CMK (cell line): ENCODE data around the gene SND1.
"Not testable (repeated sequence)": the region's sequence is repeated elsewhere in the genome, so short reads cannot be mapped to it uniquely, and the experiment has no call there.

Experiments
- DNase-seq: peaks from one replicate; pipeline ENCODE4 v3.0.0-alpha.2; 2010; ENCODE audit warnings: low read depth

SND1 gene

DNA sequence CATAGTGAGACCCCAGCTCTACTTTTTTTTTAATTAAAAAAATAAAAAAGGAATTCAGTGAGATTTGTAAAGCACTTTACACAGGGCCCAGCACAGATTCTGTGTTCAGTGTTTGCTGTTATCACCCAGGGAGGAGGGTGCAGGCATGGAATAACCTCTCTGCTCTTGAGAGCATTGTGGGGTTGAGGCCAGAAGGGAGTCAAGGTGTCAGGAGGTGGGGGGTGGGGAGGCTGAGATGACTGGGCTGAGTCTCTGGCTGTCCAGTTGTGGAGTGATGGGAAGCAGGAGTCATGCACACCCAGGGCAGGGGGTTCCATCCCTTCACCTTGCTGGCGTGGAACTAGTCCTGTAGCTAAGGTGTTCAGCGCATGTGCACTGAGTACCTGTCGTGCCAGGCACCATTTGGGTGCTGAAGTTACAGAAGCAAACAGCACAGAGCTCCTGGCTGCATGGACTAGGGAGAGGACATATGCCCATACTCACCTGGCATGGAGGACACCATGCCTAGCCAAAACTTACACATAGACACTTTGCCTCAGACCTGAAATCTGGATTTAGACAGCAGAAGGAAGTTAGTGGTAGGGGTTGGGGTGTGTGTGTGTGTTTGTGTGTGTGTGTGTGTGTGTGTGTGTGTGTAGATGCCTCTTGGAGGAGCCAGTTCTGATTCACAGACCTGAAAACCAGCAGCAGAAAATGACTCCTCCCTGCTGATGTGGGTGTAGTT is 448.4 kb downstream of the SND1 start:
- DNase-seq: no peak

DNA sequence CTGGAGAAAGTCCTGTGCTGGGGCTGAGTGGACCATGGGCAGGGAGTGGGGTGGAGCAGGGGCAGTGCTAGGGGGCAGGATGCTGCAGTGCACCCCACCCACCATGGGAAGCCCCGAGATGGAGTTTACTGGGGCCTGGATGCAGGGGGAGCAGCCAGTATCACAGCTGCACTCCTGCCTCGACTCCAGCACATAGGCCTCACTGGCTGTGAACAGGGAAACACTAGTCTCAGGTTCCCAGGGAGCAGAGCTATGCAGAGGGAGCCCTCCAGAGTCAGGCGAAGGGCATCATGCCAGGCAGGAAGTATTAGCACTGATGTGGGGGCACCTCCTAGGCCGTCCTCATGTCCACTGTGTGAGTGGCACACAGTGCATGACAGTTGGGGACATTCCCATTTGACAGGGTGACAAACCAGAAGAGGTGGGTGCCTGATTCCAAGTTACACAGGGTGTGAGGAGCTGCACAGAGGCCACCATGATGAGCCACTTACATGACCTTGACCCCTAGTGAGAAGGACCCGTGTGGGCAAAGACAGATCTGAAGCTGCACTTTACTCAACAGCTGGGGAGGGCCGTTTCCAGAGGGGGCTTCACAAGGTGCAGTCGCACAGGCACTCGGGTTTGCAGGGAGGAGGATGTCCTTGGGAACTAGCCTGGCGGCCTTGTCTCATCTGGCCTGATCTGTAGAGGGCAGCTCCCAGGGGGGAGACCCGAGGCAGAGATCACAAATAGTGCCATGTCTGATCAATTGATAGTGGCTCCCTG is 449.1 kb downstream of the SND1 start:
- no peak for DNase-seq

DNA sequence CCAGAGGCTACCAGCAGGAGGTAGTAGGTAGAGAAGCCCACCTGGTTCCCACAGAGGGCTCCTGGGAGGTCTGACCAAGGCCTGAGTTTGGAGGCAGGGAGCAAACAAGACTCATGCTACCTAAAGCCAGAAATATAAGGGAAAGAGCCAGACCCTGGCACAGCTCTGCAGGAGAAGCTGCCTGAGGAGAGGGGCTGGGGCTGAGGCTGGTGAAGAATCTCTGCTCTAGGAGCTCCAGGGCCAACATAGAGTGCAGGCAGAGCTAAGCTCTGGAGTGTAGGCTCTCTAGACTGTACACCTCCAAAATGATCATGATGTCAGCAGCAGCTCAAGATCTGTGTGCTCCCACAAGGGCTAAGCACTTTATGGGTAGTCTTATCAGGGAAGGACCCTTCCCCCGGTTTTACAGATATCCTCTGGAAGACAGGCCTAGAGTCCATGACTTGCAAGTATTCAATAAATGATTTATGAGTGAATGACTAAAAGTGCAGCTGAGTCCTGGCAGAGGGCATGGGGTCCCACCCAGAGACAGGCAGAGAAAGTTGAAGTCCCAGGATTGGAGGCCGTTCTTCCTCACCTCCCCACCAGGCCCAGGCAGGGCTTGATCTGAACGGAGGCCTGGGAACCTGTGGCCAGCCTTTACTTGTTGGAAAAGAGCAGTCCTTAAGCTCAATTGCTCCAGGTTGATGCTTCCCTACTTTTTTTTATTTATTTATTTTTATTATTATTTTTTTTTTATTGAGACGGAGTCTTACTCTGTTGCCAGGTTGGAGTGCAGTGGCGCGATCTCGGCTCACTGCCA is 450.7 kb downstream of the SND1 start:
- DNase-seq: no peak

DNA sequence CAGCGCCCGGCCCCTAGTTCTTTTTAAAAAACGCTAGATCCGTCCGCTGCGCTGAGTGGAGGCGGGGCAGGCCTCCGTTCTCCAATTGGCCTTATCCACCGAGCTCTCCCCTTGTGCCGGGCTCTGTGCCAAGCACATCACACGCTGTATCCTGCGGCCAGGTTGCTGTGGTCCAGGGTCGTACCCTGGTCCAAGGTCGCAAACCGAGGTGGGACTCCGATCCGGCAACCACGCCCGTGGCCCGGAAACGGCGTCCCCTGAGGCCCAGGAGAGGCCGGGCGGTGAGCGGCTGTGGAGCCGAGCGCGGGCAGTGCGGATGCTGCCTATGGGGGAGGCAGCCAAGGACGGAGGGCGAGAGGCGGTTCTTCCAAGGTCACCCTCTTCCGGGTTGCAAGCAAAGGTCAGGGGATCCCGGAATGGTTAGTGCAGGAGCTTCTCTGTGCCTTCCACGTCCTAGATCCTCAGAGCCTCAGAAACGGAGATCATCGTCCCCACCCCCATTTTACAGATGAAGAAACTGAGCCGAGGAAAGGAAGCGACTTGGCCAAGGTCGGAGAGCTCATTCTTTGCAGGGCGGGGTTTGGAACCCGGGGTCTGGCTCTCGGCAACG is 451.6 kb downstream of the SND1 start:
- DNase-seq: no peak

DNA sequence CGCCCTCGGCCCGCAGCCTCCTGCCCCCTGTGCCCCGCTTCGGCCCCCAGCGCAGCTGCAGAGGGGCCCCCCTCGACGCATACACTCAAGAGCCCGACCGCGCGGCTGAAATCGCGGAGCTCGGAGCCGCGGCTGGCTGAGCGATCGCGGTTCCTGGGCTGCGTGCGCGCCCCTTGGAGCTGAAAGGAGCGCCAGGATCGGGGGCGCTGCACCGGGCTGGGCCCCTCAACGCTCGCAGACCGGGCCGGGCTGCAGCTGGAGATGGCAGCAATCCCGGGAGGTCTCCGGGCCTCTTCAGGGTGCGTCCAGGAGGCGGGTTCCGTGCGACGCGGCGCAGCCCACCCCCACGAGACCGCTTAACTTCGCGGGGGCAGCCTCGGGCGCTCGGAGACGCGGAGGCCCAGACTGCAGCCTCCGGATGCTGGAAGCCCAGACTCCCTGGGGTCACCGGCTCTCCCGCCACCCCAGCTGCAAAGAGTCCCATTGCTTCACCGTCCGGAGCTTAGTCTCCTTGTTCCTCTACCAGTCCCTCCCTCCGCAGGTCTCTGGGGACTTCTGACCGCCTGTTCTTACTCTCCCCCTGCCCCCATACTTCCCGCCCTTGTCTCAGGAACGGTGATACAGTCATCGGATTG is 452.2 kb downstream of the SND1 start:
- no peak for DNase-seq

DNA sequence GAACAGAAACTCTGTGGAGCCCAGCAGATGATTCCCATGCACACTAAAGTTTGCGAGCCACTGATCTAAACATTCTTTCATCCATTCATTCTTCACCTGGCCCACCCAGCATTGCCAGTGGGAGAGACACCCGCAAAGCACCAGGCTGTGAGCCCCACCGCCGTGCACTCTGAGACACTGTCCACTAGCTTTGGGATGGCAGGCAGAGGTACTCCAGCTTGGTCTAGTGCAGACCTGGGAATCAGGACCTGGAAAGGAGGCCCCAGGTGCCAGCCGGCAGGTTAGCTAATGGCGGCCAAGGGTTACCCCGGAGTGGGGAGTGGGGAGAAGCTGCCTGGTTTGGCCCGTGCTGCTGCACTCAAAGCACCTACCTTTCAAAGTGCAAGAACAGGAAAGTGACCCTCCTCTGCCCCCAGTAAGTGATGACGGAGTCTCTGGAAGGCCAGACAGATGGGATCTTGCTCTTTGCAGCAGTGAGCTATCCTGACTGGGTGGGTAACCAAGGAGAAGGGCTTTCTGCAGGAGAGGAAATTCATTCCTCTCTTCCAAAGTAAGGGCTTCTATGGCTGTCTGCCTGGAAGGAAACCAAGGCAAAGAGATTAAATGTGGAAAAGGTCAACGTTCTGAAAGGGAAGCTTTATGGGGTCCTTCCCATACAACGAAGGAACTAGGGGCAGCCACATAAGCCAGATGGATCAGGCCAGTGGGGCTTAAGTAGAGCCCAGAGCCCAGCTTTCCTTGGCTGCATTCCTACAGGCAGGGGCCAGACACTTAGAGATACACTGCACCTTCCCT is 453.4 kb downstream of the SND1 start:
- no peak for DNase-seq

DNA sequence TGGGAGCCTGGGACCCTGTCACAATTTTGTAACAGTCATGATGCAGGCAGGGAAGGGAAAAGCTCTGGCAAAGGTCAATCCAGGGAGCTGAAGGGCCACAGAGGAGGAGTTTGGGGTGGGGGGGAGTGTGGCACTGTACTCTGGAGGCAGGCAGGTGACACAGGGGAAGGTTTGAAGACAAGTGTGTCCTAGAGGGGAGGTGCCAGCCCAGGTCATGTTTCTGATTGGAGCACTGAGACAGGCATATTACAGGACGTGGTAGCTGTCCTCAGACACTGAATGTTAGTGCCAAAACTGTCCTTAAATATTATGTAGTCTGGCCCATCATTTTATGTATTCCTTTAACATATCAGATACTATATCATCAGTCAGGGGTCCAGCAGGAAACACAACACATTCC is 454.8 kb downstream of the SND1 start:
- no peak for DNase-seq

DNA sequence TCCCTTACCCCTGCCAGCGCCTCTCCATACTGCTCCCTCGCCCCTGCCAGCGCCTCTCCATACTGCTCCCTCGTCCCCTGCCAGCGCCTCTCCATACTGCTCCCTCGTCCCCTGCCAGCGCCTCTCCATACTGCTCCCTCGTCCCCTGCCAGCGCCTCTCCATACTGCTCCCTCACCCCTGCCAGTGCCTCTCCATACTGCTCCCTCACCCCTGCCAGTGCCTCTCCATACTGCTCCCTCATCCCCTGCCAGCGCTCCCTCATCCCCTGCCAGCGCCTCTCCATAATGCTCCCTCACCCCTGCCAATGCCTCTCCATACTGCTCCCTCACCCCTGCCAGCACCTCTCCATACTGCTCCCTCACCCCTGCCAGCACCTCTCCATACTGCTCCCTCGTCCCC is 455.5 kb downstream of the SND1 start:
- not testable (repeated sequence) for DNase-seq

DNA sequence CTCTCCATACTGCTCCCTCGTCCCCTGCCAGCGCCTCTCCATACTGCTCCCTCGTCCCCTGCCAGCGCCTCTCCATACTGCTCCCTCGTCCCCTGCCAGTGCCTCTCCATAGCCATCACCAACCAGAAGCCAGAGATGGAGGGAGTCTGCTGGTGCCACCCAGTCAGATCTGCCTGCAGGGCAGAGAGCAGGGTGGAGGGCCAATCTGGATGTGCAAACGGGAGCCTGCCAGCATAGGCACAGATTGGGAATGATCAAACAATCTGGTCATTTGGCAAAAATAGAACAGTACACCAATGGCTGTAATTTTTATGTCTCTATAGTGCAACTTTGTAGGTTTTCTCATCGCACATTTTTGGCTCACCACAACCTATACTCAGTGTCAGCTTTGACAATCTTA is 456.1 kb downstream of the SND1 start:
- DNase-seq: no peak

DNA sequence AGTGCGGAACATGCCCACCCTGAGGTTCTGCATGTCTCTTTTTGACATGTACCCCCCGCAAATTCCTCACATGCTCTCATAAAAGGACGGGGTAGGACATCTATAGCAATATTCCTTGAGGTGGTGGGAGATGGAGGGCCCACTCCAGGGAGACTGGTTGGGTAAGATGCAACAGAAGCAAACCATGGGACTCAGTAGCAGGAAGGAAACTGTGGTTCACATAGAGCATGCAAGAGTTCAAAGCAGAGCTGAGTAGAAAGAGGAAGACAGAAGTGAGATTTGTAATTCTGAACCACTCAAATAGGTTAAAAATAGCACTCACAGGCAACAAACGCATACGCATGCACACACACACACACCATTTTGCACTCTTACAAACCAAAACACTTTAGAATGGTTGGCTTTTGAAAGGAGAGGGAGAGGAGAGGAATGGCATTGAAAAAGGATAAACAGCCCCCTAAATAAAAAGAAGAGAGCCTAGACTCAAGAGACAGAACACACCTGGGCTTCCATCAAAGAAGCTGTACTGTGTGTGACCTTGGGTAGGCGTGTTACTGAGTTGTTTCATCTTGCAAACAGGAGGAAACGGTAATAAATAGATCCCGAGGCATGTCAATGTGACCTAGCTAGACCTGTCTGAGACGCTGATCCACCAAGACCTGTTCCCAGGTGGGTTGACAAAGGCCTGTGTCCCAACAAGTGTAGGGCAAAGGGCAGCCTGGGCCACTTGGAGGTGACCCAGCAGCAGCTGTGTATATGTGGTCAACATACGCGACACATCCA is 456.8 kb downstream of the SND1 start:
- DNase-seq: no peak

DNA sequence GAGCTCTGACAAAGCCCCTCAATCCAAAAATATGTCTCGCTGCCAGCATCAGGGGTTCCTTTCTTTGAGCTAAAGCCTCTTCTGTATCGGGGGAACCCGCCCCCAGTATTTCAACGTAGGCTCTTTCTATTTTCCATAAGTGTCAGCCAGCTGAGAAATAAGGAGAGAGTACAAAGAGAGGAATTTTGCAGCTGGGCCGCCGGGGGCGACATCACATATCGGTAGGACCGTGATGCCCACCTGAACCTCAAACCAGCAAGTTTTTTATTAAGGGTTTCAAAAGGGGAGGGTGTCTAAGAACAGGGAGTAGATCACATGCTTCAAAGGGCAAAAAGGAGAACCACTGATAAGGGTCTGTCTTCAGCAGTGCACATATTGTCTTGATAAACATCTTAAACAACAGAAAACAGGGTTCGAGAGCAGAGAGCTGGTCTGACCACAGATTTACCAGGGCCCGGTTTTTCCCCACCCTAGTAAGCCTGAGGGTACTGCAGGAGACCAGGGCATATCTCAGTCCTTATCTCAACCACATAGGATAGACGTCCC is 457.5 kb downstream of the SND1 start:
- DNase-seq: not testable (repeated sequence)

DNA sequence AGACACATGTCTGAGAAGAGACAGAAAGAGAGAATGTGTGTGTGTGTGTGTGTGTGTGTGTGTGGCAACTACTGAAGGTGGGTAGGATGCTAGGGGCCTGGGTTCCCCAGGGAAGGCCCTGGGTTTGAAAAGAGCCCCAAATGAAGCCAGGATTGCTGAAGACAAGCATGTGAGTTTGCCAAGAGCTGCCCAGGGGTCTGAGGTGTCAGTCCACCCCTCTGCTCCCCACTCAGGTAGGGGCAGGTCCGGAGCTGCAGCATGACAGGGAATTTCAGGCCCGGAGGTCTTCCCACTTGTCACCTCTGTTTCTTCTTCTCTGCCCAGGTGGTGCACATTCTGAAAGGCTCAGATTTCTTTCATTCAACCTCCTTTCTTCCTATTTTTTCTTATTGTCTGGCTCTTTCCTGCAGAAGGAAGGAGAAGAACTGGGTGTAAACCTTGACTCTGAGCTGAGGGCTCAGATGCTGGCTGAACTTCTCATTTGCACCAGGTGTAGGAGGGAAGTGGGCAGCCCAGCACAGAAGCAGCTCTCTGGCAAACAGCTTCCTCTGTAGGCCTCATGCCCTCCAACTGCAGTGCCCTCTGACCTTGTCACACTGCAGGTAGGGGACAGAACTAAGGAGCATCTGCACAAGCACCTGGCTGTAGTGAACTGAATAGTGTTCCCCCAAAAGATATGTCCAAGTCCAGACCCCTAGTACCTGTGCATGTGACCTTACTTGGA is 458.8 kb downstream of the SND1 start:
- DNase-seq: no peak

DNA sequence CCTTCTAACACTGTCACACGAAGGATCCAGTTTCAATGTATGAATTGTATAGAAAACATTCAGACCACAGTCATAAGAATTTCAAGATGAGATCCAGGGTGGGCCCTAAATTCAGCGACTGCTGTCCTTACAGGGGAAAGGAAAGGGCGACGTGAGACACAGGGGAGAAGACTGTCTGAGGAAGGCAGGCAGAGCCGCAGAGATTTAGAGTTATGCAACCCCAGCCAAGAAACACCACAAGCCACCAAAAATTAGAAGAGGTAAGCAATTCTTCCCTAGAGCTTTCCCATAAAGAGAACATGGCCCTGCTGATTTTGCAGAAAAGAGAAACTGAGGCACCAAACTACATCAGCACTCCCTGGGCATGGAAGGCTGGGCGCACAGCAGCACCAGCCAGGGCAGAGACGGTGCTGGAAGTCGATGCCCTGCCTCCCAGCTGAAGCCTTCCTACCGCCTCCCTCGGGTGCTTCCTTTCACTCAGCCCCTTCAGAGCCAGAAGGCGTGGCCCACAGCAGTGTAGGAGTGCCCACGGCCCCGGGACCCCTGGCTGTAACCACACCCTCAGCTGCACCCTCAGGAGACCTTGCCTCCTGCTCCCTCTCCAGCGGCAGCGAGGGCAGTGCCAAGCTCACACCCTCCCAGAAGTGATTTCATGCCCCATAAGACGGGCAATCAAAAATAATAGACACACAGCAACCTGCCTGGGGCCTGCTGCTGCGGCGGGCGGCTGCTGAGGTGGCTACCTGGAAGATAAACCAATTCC is 460.2 kb downstream of the SND1 start:
- no peak for DNase-seq

DNA sequence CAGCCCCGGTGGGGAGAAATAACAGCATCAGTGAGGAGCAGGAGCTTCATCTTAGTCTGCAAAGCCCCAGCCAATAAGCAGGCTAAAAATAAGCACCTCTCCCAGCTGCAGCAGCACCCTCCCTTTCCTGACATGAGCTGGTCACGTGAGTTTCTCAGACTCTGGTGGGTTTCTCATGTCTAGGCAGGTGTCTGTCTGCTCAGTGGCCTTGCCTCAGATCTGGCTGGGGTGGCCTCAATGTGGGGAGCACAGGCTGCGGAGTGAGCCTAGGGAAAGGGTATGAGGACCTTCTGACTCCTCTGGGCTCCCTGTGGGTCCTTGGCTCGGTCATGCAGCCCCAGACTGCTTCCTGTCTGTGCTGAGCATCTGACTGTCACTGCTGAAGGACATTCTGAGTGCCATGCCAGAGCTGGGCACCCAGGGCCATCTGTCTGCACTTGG is 460.8 kb downstream of the SND1 start:
- no peak for DNase-seq

DNA sequence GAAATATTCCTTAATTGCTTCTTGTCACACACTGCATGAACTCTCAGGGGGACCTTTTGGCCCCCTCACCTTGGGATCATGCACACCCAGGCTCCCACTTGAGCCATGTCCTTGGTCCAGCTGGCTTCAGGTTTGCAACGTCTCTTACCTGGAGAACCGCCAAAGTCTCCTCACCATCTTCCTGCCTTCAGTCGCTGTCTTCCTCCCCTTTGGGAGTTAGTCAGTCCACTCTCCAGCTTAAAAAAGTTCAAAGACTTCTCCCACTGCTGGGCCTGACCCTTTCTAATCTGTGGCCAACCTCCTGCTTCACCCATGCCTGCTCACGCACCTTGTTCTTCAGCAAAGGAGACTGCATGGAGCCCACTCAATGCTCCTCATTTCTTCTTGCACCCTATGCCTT is 461.8 kb downstream of the SND1 start:
- no peak for DNase-seq

DNA sequence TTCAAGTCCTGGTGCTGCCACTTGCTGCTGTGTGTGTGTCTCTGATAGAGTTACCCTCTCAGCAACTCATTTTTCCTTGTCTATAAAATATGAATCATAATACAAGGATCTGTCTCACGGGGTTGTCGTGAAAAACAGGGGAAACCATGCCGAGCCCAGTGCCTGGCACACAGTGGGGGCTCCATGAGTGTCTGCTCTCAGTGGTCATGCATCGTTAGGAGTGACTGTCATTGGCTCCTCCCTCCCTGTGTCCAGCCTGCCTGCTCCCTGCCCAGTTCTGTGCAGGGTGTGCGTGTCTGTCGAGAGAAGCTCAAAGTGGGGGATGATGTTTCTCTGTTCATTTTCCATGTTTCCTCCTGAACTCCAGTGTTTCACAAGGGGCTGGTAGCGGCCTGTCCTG is 462.8 kb downstream of the SND1 start:
- no peak for DNase-seq

DNA sequence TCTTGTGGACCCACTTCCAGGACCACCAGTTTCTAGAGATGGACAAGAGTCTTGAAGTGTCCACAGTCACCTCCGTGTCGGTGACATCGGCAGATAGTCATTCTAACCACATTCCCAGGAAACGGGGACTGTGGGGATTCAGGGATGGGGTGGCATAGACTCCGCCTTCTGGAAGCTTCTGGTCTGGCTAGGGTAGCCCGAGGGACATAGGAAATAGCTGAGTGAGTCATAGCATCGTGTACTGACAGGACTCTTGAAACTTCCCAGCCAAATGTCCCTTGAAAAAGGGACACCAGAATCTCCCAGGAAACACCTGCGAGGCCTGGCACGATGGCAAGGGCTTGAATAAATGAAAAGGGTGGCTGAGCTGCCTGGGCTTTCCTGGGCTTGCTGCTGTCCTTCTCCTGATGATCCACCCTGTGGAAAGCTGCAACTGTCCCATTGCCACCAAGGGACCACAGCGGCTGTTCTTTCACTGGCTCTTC is 463.4 kb downstream of the SND1 start:
- DNase-seq: no peak
